ENCODE measurements around the gene CBX3.
"Not testable (repeated sequence)": the region's sequence is repeated elsewhere in the genome, so short reads cannot be mapped to it uniquely, and the experiment has no call there.

The CBX3 gene

DNA sequence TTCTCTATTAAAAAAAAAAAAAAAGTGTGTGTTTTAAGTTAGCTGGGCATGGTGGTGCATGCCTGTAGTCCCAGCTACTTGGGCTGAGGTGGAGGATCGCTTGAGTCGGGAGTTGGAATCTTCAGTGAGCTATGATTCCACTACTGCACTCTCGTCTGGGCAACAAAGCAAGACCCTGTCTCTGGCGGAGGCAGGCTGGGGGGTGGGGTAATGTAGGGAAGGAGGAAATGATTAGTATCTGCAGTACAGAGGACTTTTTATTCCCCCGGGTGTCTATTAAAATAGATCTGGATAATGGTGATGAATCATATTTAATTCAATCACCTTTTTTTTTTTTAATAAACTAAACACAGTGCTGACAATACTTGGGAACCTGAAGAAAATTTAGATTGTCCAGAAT, 6.5 kb downstream of the CBX3 start:
- no peak for DNase-seq

DNA sequence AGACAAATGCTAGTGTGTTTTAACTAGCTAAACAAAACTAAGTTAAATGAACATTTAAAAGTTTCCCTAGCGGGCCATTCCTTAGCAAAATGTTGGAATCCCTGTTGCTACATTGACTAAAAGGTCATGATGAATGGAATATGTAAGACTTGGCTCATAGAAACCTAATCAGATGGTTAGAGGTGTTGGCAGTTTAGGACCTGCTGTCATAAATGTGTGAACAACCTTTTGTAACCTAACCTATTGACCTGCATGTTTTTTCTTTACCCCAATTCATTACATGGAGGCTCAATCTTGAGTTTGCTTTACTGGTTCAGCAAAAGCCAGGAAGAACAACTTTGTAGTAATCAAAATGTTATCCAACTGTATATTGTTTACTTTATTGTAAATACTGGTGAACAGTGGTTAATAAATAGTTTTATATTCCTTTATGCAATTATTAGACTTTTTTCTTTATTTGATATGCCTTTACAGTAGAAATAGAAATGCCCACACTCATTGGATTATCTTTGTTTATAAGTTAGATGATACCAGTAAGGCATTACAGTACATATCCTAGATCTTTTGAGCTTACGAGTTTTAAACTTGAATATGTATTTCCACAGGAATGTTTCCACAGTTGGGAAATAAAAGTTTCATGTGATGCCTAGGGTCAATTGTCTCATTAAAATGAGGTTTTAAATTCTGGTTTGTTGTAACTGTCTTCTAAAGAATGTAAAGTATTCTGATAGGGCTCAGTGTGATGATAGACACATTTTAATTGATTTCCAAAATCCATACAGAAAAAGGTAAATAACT, 11.6 kb downstream of the CBX3 start:
- DNase-seq, result no peak

- DNase-seq, result no peak
These were observed 12.4 kb downstream of the CBX3 start for GRCh38 chr7:26213807-26214515.

DNA sequence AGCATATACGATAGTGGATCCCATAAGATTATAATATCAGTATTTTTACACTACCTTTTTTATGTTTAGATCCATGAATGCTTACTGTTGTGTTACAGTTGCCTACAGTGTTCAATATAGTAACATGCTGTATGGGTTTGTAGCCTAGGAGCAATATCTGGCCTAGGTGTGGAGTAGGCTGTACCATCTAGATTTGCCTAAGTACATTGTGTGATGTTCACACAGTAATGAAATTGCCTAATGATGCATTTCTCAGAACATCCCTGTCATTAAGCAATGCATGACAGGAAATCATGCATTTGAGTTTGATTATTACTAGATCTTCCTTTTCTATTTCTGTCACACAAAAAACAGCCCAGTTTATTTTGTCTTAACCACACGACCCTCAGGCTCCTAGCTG, 14.5 kb downstream of the CBX3 start:
- DNase-seq, result no peak

DNA sequence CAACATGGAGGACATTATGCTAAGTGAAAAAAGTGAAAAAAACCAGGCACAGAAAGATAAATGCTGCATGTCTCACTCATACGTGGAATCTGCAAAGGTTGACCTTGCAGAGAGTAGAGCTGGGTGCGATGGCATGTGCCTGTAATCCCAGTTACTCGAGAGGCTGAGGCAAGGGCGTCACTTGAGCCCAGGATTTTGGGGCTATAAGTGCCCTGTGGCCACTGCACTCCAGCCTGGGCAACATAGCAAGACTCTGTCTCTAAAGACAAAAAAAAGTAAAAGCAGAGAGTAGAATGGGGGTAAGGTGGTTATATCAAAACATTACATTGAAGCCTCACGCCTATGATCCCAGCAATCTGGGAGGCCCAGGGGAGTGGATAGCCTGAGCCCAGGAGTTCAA, 22.8 kb downstream of the CBX3 start:
- no peak for DNase-seq

GRCh38 chr7:26227987-26228386, 26.4 kb downstream of the CBX3 start:
- DNase-seq, result no peak

DNA sequence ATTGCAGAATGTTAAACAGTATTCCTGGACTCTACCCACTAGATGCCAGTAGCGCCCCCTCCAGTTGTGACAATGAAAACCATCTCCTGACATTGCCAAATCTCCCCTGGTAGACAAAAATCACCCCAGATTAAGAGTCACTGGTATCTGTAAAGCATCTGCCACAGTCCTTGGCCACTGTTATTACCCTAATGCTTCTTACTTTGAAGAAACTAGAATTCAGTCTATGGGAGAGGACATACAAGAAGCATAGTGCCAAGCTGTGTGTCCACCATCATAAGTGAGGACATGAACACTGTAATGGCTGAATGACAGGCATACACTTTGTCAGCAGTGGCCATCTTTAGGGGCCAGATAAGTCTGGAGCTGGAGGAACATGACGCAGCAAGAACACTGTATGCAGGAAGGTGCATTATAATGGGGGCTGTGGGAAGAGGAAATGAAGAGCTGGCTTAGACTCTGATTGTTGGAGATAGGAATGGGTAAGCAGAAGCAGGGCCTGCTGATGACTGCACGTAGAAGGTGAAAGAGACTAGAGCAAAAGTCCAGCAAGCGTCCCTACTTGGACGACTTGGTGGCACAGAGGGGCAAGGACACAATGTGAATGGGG, 32.5 kb downstream of the CBX3 start:
- DNase-seq, result no peak

DNA sequence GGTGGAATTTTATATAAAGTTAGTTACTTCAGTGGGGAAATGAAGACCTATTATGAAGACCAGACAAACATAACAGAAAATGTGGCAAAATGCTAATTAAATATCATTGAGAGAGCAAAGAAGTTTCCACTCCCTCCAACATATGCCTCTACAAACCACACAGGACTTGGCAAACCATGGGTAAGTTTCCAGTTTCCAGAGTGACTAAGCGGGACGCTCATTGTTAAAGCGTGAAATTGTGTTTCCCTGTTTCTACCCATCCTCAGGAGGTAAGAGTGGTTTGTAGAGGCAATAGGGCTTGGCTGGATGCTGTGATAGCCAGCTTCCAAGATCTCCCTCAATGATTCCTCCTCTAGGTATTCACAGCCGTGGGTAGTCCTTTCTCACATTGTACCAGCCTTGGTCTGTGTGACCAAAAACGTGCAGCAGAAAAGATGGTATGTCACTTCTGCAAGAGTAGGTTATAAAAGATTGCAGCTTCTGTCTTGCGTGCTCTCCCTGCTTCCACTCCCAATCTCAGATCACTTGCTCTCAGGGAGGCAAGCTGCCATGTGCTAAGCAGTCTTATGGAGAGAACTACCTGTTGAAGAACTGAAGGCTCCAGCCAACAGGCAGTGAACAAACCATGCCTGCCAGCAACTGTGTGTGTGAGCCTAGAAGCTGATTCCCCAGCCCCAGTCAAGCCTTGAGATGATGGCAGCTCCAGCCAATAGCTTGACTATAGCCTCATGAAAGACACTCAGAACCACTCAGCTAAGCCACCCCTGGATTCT, 35.7 kb downstream of the CBX3 start:
- no peak for DNase-seq

- DNase-seq, result no peak
These were observed 36.5 kb downstream of the CBX3 start for GRCh38 chr7:26238032-26238431.

DNA sequence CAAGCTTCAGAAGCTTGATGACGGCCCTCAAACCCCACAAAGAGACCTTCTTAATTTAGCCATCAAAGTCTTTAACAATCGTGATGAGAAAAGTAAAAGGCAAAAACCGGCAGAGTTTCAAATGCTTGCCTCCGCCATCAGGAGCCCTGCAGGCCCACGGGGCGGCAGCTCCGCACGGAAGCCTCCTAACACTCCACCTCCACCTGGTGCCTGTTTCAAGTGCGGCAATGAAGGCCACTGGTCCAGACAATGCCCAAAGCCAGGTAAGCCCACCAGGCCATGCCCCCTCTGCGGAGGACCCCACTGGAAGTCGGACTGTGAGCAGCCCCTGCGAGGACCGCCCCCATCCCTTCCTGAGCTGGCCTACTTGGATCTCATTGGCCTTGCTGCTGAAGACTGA, 43.6 kb downstream of the CBX3 start:
- DNase-seq, result no peak

GRCh38 chr7:26250239-26250638, 48.7 kb downstream of the CBX3 start:
- DNase-seq, result no peak

DNA sequence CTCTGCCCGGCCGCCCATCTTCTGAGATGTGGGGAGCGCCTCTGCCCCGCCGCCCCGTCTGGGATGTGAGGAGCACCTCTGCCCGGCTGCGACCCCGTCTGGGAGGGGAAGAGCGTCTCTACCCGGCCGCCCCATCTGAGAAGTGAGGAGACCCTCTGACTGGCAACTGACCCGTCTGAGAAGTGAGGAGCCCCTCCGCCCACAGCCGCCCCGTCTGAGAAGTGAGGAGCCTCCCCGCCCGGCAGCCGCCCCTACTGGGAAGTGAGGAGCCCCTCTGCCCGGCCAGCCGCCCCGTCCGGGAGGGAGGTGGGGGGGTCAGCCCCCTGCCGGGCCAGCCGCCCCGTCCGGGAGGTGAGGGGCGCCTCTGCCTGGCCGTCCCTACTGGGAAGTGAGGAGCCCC, 60.3 kb downstream of the CBX3 start:
- not testable (repeated sequence) for DNase-seq

Measured in HCEC 1CT (cell line).